ENCODE data around the gene REPIN1. TPM values are rescaled to one million over a fixed set of nuclear protein-coding genes. Genes with fewer than 3 reads are reported as not detected.

The REPIN1 gene
- total and polyA plus RNA-seq, 4 donors = 31.0 to 124 (median 87.9) TPM

GRCh38 chr7:150379441-150380379, 11.1 kb downstream of the REPIN1 start:
- WGBS (ENCODE audit: insufficient coverage) = under 1% methylated on average over 46 of the region's 52 CpGs
- peak overlapping the region; percentile 87 for H3K27ac ChIP-seq (ENCODE audit: low read depth, low read length)
- peaks cover 25% of the 10 kb centered on the region for H3K36me3 ChIP-seq (ENCODE audit: control insufficient read depth, insufficient read depth, low read length)
- peak overlapping the region; percentile 82 for H3K4me3 ChIP-seq (ENCODE audit: low read depth, low read length)
- H3K4me1 ChIP-seq (ENCODE audit: control insufficient read depth, insufficient read depth, low read length) = peaks cover 63% of the 10 kb centered on the region
- H3K27me3 ChIP-seq (ENCODE audit: control insufficient read depth, insufficient read depth, low read length) = no peaks in the 10 kb centered on the region
- DNase-seq (ENCODE audit: low read depth in 4 of 6, low spot score in 6 of 6) = peak in 2 of 6 donors; percentile 63 to 67
- H3K9me3 ChIP-seq (ENCODE audit: control insufficient read depth, insufficient read depth, low read length) = no peaks in the 10 kb centered on the region

- Histone ChIP-seq H3K27ac (ENCODE audit: low read depth, low read length) (peak overlapping the region; percentile 87), H3K36me3 (ENCODE audit: control insufficient read depth, insufficient read depth, low read length) (peaks cover 23% of the 10 kb centered on the region), H3K4me3 (ENCODE audit: low read depth, low read length) (peak overlapping the region; percentile 82), H3K4me1 (ENCODE audit: control insufficient read depth, insufficient read depth, low read length) (peaks cover 70% of the 10 kb centered on the region), H3K9me3 (ENCODE audit: control insufficient read depth, insufficient read depth, low read length) (no peaks in the 10 kb centered on the region), H3K27me3 (ENCODE audit: control insufficient read depth, insufficient read depth, low read length) (no peaks in the 10 kb centered on the region)
- WGBS (ENCODE audit: insufficient coverage) = 52% methylated on average over 11 of the region's 11 CpGs
- DNase-seq (ENCODE audit: low read depth in 4 of 6, low spot score in 6 of 6) = no peak
Observed at GRCh38 chr7:150380463-150380862, 11.8 kb downstream of the REPIN1 start.

GRCh38 chr7:150381096-150381495, 12.5 kb downstream of the REPIN1 start:
- DNase-seq (ENCODE audit: low read depth in 4 of 6, low spot score in 6 of 6) = no peak
- no peak overlapping the region for H3K4me3 ChIP-seq (ENCODE audit: low read depth, low read length)
- 58% methylated on average over 6 of the region's 9 CpGs for WGBS (ENCODE audit: insufficient coverage)
- H3K27me3 ChIP-seq (ENCODE audit: control insufficient read depth, insufficient read depth, low read length) = no peaks in the 10 kb centered on the region
- H3K9me3 ChIP-seq (ENCODE audit: control insufficient read depth, insufficient read depth, low read length) = no peaks in the 10 kb centered on the region
- H3K36me3 ChIP-seq (ENCODE audit: control insufficient read depth, insufficient read depth, low read length) = peaks cover 22% of the 10 kb centered on the region
- peaks cover 77% of the 10 kb centered on the region for H3K4me1 ChIP-seq (ENCODE audit: control insufficient read depth, insufficient read depth, low read length)
- H3K27ac ChIP-seq (ENCODE audit: low read depth, low read length) = peak overlapping the region; percentile 87

GRCh38 chr7:150381785-150382122, 13.1 kb downstream of the REPIN1 start:
- no peak for DNase-seq (ENCODE audit: low read depth in 4 of 6, low spot score in 6 of 6)
- no peak overlapping the region for H3K4me3 ChIP-seq (ENCODE audit: low read depth, low read length)
- H3K4me1 ChIP-seq (ENCODE audit: control insufficient read depth, insufficient read depth, low read length) = peaks cover 78% of the 10 kb centered on the region
- H3K9me3 ChIP-seq (ENCODE audit: control insufficient read depth, insufficient read depth, low read length) = no peaks in the 10 kb centered on the region
- WGBS (ENCODE audit: insufficient coverage) = 92% methylated on average over 1 of the region's 1 CpG
- H3K27ac ChIP-seq (ENCODE audit: low read depth, low read length) = peak overlapping the region; percentile 97
- no peaks in the 10 kb centered on the region for H3K27me3 ChIP-seq (ENCODE audit: control insufficient read depth, insufficient read depth, low read length)
- peaks cover 22% of the 10 kb centered on the region for H3K36me3 ChIP-seq (ENCODE audit: control insufficient read depth, insufficient read depth, low read length)

- H3K36me3 ChIP-seq (ENCODE audit: control insufficient read depth, insufficient read depth, low read length) = peaks cover 24% of the 10 kb centered on the region
- H3K27me3 ChIP-seq (ENCODE audit: control insufficient read depth, insufficient read depth, low read length) = no peaks in the 10 kb centered on the region
- H3K4me1 ChIP-seq (ENCODE audit: control insufficient read depth, insufficient read depth, low read length) = peaks cover 81% of the 10 kb centered on the region
- H3K27ac ChIP-seq (ENCODE audit: low read depth, low read length) = peak overlapping the region; percentile 97
- DNase-seq (ENCODE audit: low read depth in 4 of 6, low spot score in 6 of 6) = no peak
- no peaks in the 10 kb centered on the region for H3K9me3 ChIP-seq (ENCODE audit: control insufficient read depth, insufficient read depth, low read length)
- 64% methylated on average over 17 of the region's 20 CpGs for WGBS (ENCODE audit: insufficient coverage)
- H3K4me3 ChIP-seq (ENCODE audit: low read depth, low read length) = no peak overlapping the region
Observed at GRCh38 chr7:150382123-150382843, 13.7 kb downstream of the REPIN1 start.

- H3K9me3 ChIP-seq (ENCODE audit: control insufficient read depth, insufficient read depth, low read length) = no peaks in the 10 kb centered on the region
- H3K27ac ChIP-seq (ENCODE audit: low read depth, low read length) = peak overlapping the region; percentile 97
- H3K4me3 ChIP-seq (ENCODE audit: low read depth, low read length) = peak overlapping the region; percentile 32
- no peak for DNase-seq (ENCODE audit: low read depth in 4 of 6, low spot score in 6 of 6)
- 14% methylated on average over 1 of the region's 4 CpGs for WGBS (ENCODE audit: insufficient coverage)
- H3K36me3 ChIP-seq (ENCODE audit: control insufficient read depth, insufficient read depth, low read length) = peaks cover 26% of the 10 kb centered on the region
- no peaks in the 10 kb centered on the region for H3K27me3 ChIP-seq (ENCODE audit: control insufficient read depth, insufficient read depth, low read length)
- H3K4me1 ChIP-seq (ENCODE audit: control insufficient read depth, insufficient read depth, low read length) = peaks cover 86% of the 10 kb centered on the region
Observed at GRCh38 chr7:150382844-150383225, 14.2 kb downstream of the REPIN1 start.

GRCh38 chr7:150383710-150384397, 15.2 kb downstream of the REPIN1 start:
- Histone ChIP-seq H3K4me3 (ENCODE audit: low read depth, low read length) (peak overlapping the region; percentile 42), H3K4me1 (ENCODE audit: control insufficient read depth, insufficient read depth, low read length) (peaks cover 87% of the 10 kb centered on the region), H3K9me3 (ENCODE audit: control insufficient read depth, insufficient read depth, low read length) (no peaks in the 10 kb centered on the region), H3K27me3 (ENCODE audit: control insufficient read depth, insufficient read depth, low read length) (no peaks in the 10 kb centered on the region), H3K27ac (ENCODE audit: low read depth, low read length) (peak overlapping the region; percentile 97), H3K36me3 (ENCODE audit: control insufficient read depth, insufficient read depth, low read length) (peaks cover 29% of the 10 kb centered on the region)
- 23% methylated on average over 17 of the region's 22 CpGs for WGBS (ENCODE audit: insufficient coverage)
- peak in 5 of 6 donors; percentile 67 to 96 (median 82) for DNase-seq (ENCODE audit: low read depth in 4 of 6, low spot score in 6 of 6)

- no peaks in the 10 kb centered on the region for H3K9me3 ChIP-seq (ENCODE audit: control insufficient read depth, insufficient read depth, low read length)
- no peaks in the 10 kb centered on the region for H3K27me3 ChIP-seq (ENCODE audit: control insufficient read depth, insufficient read depth, low read length)
- 33% methylated on average over 9 of the region's 15 CpGs for WGBS (ENCODE audit: insufficient coverage)
- H3K4me1 ChIP-seq (ENCODE audit: control insufficient read depth, insufficient read depth, low read length) = peaks cover 95% of the 10 kb centered on the region
- H3K36me3 ChIP-seq (ENCODE audit: control insufficient read depth, insufficient read depth, low read length) = peaks cover 37% of the 10 kb centered on the region
- peak overlapping the region; percentile 42 for H3K4me3 ChIP-seq (ENCODE audit: low read depth, low read length)
- DNase-seq (ENCODE audit: low read depth in 4 of 6, low spot score in 6 of 6) = no peak
- H3K27ac ChIP-seq (ENCODE audit: low read depth, low read length) = peak overlapping the region; percentile 97
Observed at GRCh38 chr7:150384406-150385301, 16.0 kb downstream of the REPIN1 start.

Data from spinal cord (tissue), 10 donors.